ENCODE measurements around the gene NQO1.
"Not testable (repeated sequence)": the region's sequence is repeated elsewhere in the genome, so short reads cannot be mapped to it uniquely, and the experiment has no call there.

Gene NQO1

GRCh38 chr16:69726313-69727060, at the start of gene NQO1:
TSS of gene NQO1 (minus strand) at chr16:69726560. CDS start at chr16:69726439, 121 bp downstream.
- DNase-seq (ENCODE audit: low spot score), result peak; percentile 96

GRCh38 chr16:69775563-69775962, 49.2 kb upstream of the NQO1 start:
- DNase-seq (ENCODE audit: low spot score), result no peak

GRCh38 chr16:69773260-69773947, 47.0 kb upstream of the NQO1 start:
- DNase-seq (ENCODE audit: low spot score), result no peak

GRCh38 chr16:69771651-69771967, 45.2 kb upstream of the NQO1 start:
- DNase-seq (ENCODE audit: low spot score), result no peak

GRCh38 chr16:69769404-69769803, 43.0 kb upstream of the NQO1 start:
- no peak for DNase-seq (ENCODE audit: low spot score)

GRCh38 chr16:69768666-69769065, 42.3 kb upstream of the NQO1 start:
- DNase-seq (ENCODE audit: low spot score), result no peak

GRCh38 chr16:69767459-69768229, 41.3 kb upstream of the NQO1 start:
- DNase-seq (ENCODE audit: low spot score), result no peak

- DNase-seq (ENCODE audit: low spot score), result no peak
Observed at GRCh38 chr16:69763599-69763942, 37.2 kb upstream of the NQO1 start.

- DNase-seq (ENCODE audit: low spot score), result no peak
Observed at GRCh38 chr16:69762814-69763598, 36.6 kb upstream of the NQO1 start.

GRCh38 chr16:69761983-69762813, 35.8 kb upstream of the NQO1 start, which contains the start of gene WWP2:
TSS of gene WWP2 (plus strand) at chr16:69762332. CDS start at chr16:69787011, 24,679 bp downstream.
- peak; percentile 75 for DNase-seq (ENCODE audit: low spot score)

- not testable (repeated sequence) for DNase-seq (ENCODE audit: low spot score)
Observed at GRCh38 chr16:69757375-69757774, 31.0 kb upstream of the NQO1 start.

GRCh38 chr16:69756705-69757104, 30.3 kb upstream of the NQO1 start:
- no peak for DNase-seq (ENCODE audit: low spot score)

GRCh38 chr16:69754469-69755310, 28.3 kb upstream of the NQO1 start, which contains the start of gene NOB1:
TSS of gene NOB1 (minus strand) at chr16:69754926. CDS start at chr16:69754910, 16 bp downstream.
- DNase-seq (ENCODE audit: low spot score), result peak; percentile 98

GRCh38 chr16:69754143-69754468, 27.7 kb upstream of the NQO1 start:
- DNase-seq (ENCODE audit: low spot score), result no peak

GRCh38 chr16:69748694-69749345, 22.5 kb upstream of the NQO1 start:
- no peak for DNase-seq (ENCODE audit: low spot score)

- no peak for DNase-seq (ENCODE audit: low spot score)
Observed at GRCh38 chr16:69747115-69747514, 20.8 kb upstream of the NQO1 start.

- no peak for DNase-seq (ENCODE audit: low spot score)
Observed at GRCh38 chr16:69745959-69746358, 19.6 kb upstream of the NQO1 start.

- no peak for DNase-seq (ENCODE audit: low spot score)
Observed at GRCh38 chr16:69745232-69745612, 18.9 kb upstream of the NQO1 start.

GRCh38 chr16:69744363-69745231, 18.2 kb upstream of the NQO1 start:
- DNase-seq (ENCODE audit: low spot score), result no peak
